Right lobe of liver (tissue), 4 donors: ENCODE data around the gene WBP1L.

Experiments
- POLR2A ChIP-seq: fragments of 450-650 bp; IDR thresholded peaks from one replicate; pipeline ENCODE4 v1.6.1; 2017; ENCODE audit warnings: antibody characterized with exemption, mild to moderate bottlenecking
- TF ChIP-seq, protein P1 (sequence below), 4 donors: fragments of 200-600 bp in 3 of 4; fragments of 450-650 bp in 1 of 4; IDR thresholded peaks; one replicate each; pipeline versions ENCODE4 v1.5.1 to v1.8.0; 2016 to 2022; ENCODE audit warnings: antibody characterized with exemption in 4 of 4, mild to moderate bottlenecking in 2 of 4
- donor health status: DM: no; HTN: no; CAD: no.
- donor health status: DM: no; HTN: no; CAD: no.
- donor health status: DM: no; HTN: yes; CAD: no.

DNA sequence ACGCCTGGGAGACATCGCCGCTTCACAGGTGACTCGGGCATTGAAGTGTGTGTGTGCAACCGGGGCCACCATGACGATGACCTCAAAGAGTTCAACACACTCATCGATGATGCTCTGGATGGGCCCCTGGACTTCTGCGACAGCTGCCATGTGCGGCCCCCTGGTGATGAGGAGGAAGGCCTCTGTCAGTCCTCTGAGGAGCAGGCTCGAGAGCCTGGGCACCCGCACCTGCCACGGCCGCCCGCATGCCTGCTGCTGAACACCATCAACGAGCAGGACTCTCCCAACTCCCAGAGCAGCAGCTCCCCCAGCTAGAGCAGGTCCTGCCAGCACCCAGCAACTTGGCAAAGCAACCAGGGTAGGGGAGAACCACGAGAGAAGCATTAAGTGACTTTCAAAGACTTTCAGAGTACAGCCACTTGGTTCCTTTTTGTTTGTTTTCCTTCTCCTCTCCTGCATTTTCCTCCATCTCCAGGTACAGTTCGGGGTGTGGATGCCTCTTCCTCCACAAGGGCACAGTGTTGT lies 69.3 kb downstream of the WBP1L start:
- TF ChIP-seq POLR2A, result no peak
- TF ChIP-seq, protein P1, sequence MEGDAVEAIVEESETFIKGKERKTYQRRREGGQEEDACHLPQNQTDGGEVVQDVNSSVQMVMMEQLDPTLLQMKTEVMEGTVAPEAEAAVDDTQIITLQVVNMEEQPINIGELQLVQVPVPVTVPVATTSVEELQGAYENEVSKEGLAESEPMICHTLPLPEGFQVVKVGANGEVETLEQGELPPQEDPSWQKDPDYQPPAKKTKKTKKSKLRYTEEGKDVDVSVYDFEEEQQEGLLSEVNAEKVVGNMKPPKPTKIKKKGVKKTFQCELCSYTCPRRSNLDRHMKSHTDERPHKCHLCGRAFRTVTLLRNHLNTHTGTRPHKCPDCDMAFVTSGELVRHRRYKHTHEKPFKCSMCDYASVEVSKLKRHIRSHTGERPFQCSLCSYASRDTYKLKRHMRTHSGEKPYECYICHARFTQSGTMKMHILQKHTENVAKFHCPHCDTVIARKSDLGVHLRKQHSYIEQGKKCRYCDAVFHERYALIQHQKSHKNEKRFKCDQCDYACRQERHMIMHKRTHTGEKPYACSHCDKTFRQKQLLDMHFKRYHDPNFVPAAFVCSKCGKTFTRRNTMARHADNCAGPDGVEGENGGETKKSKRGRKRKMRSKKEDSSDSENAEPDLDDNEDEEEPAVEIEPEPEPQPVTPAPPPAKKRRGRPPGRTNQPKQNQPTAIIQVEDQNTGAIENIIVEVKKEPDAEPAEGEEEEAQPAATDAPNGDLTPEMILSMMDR (IDR thresholded peaks at IDR 0.05), result no peak
